Brain microvascular endothelial cell (primary cell): Measurements from ENCODE around the gene IGFL2.

Experiments used
- DNase-seq: peaks from one replicate; pipeline ENCODE4 v3.0.0-alpha.2; 2020
- H3K27ac ChIP-seq: fragments of 250-450 bp; sonication (Bioruptor Pico); 2 replicates; pipeline ENCODE4 v1.5.1; 2020; ENCODE audit warnings: mild to moderate bottlenecking, moderate library complexity
- H3K27me3 ChIP-seq: fragments of 250-450 bp; sonication (Bioruptor Pico); replicated peaks from 2 replicates; pipeline ENCODE4 v1.5.1; 2020; ENCODE audit warnings: mild to moderate bottlenecking
- H3K36me3 ChIP-seq: fragments of 250-450 bp; sonication (Bioruptor Pico); replicated peaks from 2 replicates; pipeline ENCODE4 v1.5.1; 2020; ENCODE audit warnings: mild to moderate bottlenecking
- H3K4me3 ChIP-seq: 2 replicates; pipeline ENCODE4 v1.5.1; 2011; ENCODE audit warnings: low read depth, mild to moderate bottlenecking, control low read depth, low read length, moderate library complexity
- in situ Hi-C: cut with HindIII; loops from 2 replicates; pipeline ENCODE4 v1.10.0; 2017; ENCODE audit warnings: low sequenced_read_pairs, low pct_ligation_motif_present
- TF ChIP-seq, protein P1 (sequence below): IDR thresholded peaks from 2 replicates; pipeline ENCODE4 v1.5.1; 2011; ENCODE audit warnings: low read depth, mild to moderate bottlenecking, moderate library complexity, low read length, control low read depth, inconsistent platforms; ENCODE audit errors: missing control alignments

Gene IGFL2

DNA sequence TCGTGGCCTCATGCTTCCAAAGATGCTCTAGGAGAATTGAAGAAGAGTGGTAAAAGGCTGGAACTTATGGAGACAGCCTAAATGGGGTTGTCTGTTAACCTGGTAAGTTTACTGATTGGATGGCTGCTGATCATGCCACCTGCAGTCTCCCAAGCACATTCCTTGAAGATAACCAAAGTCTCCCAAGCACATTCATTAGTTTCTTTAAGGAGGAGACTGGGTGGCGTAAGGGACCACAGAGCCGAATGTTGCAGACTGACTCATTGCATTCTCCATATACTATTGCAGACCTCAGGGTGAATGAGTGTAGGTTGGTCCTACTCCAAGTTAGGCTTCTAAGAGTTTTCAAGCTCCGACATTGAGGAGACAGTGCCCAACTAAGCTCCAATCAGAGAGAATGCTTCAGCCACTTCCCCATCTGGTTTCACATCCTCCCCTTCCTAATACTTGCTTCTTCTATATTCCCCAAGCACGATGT, 23.4 kb upstream of the IGFL2 start, which contains the start of gene IGFL3:
IGFL3 (minus strand) TSS at position 51 of the 478 bp plus-strand sequence; CDS start at position 12, 39 bp downstream.
- no peaks in the 10 kb centered on the region for H3K36me3 ChIP-seq
- peaks cover 19% of the 10 kb centered on the region for H3K27me3 ChIP-seq
- in situ Hi-C loops: no loop called here
- H3K27ac ChIP-seq: no peak within 1 kb of the TSS
- H3K4me3 ChIP-seq: peak within 1 kb of the TSS; percentile 5
- TF ChIP-seq, protein P1, sequence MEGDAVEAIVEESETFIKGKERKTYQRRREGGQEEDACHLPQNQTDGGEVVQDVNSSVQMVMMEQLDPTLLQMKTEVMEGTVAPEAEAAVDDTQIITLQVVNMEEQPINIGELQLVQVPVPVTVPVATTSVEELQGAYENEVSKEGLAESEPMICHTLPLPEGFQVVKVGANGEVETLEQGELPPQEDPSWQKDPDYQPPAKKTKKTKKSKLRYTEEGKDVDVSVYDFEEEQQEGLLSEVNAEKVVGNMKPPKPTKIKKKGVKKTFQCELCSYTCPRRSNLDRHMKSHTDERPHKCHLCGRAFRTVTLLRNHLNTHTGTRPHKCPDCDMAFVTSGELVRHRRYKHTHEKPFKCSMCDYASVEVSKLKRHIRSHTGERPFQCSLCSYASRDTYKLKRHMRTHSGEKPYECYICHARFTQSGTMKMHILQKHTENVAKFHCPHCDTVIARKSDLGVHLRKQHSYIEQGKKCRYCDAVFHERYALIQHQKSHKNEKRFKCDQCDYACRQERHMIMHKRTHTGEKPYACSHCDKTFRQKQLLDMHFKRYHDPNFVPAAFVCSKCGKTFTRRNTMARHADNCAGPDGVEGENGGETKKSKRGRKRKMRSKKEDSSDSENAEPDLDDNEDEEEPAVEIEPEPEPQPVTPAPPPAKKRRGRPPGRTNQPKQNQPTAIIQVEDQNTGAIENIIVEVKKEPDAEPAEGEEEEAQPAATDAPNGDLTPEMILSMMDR: no peak
- DNase-seq: peak; percentile 9

DNA sequence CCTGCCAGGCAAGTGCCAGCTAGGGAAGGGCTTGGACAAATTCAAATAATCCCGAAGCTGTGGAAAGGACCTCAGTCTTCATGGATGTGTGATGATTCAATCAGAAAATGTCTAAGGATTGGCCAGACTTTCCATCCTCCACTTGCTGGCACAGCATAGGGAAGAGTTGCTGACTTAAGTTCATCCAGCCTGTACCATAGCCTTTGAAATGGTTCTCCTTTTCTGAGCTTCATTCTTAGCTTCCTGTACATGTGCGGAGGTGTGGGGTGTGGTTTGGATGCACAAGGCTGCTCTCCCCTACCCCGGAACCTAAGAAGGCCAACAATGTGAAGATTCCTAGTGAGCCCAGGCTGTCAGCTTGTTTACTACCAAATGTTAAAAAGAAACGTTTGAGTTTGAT, 22.6 kb upstream of the IGFL2 start:
- Histone ChIP-seq H3K36me3 (no peaks in the 10 kb centered on the region), H3K27ac (no peak overlapping the region), H3K27me3 (peaks cover 19% of the 10 kb centered on the region), H3K4me3 (no peak overlapping the region)
- TF ChIP-seq, protein P1: no peak
- in situ Hi-C loops: no loop called here
- DNase-seq: no peak

DNA sequence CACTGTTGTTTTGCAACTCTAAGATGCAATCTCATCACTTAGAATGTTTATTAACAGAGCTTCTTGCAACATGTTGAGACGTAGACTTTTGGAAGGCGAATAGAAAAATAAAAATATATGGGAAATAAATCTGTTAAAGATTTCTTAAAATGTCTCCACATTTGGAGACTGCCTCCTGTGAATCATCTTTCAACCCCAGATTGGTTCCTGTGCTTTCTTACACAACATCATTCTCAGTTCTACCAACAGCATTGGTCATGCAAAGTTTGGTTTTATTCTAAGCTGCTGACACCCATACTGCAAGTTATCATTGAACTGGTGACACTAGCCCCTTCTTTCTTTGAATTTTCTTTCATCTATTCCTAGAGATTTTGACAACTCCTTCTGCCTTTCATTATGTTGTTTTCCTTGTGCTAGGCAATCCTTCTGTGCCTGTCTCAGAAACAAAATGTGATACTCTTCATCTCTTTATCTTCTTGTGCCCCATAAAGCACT, 21.9 kb upstream of the IGFL2 start:
- H3K4me3 ChIP-seq: no peak overlapping the region
- TF ChIP-seq, protein P1: no peak
- in situ Hi-C loops: no loop called here
- peaks cover 19% of the 10 kb centered on the region for H3K27me3 ChIP-seq
- H3K36me3 ChIP-seq: no peaks in the 10 kb centered on the region
- no peak overlapping the region for H3K27ac ChIP-seq
- DNase-seq: no peak

DNA sequence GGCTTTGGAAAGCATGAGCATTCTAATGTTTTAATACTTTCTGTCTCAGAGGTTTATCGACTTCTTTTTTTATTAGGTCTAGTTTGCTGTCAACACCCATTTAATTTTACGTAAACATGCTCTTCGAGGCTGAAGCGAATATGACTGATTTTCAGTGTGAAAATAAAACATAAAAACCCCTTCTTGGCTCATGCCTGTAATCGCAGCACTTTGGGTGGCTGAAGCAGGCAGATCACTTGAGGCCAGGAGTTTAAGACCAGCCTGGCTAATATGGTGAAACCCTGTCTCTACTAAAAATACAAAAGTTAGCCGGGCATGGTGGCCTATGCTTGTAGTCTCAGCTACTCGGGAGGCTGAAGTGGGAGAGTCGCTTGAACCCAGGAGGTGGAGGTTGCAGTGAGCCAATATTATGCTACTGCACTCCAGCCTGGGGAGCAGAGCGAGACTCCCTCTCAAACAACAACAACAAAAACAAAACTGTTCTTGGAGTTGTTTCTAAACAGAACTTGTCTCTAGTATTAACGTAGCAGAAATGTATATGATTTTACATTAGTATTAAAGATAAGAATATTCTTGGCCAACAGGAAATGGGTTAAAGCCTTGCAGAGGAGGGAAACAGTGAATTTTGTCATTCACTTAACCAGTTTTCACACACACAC, 16.4 kb upstream of the IGFL2 start:
- Histone ChIP-seq H3K27ac (no peak overlapping the region), H3K4me3 (no peak overlapping the region), H3K27me3 (peaks cover 4% of the 10 kb centered on the region), H3K36me3 (no peaks in the 10 kb centered on the region)
- in situ Hi-C loops: no loop called here
- no peak for DNase-seq
- TF ChIP-seq, protein P1: no peak

DNA sequence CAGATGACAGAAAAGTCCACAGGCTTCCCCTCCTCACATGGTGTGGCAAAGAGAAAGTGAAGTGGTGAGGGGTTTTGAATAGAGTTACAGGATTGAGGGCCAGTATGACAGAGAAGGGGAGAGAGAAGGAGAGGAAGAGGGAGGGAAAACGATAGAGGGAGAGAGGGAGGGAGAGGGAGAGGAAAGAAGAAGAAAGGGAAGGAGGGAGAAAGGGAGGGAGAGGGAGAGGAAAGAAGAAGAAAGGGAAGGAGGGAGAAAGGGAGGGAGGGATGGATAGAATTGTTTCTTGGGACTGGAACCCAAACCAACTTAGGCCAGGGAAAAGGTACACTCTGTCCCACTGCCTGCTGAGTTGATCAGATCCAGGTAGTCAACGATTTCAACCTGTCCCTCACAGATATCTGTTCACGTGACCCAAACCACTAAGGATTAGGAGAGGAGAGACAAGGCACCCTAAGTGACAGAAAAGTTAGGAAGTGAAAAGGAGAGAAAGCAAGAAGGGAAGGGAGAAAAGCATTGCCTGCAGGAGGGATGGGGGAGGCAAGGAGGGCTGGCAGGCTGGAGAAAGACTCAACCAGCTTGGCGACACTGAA, 15.4 kb upstream of the IGFL2 start:
- no peak for DNase-seq
- H3K4me3 ChIP-seq: no peak overlapping the region
- in situ Hi-C loops: no loop called here
- peaks cover 4% of the 10 kb centered on the region for H3K27me3 ChIP-seq
- no peaks in the 10 kb centered on the region for H3K36me3 ChIP-seq
- peak overlapping the region; percentile 90 for H3K27ac ChIP-seq
- TF ChIP-seq, protein P1: no peak
